GM12864 (cell line): ENCODE data around the gene VWC2L.

ENCODE experiments used
- DNase-seq: peaks from one replicate; pipeline ENCODE4 v3.0.0-alpha.2; 2011; ENCODE audit warnings: low read depth
- H3K4me3 ChIP-seq: 2 replicates; pipeline ENCODE4 v1.5.1; 2011; ENCODE audit warnings: mild to moderate bottlenecking, low read depth, low read length, control low read depth
- TF ChIP-seq, protein P1 (sequence below): IDR thresholded peaks from 2 replicates; pipeline ENCODE4 v1.5.1; 2011; ENCODE audit warnings: low read depth, mild to moderate bottlenecking, moderate library complexity, low read length, control low read depth, inconsistent platforms; ENCODE audit errors: missing control alignments

Gene VWC2L

DNA sequence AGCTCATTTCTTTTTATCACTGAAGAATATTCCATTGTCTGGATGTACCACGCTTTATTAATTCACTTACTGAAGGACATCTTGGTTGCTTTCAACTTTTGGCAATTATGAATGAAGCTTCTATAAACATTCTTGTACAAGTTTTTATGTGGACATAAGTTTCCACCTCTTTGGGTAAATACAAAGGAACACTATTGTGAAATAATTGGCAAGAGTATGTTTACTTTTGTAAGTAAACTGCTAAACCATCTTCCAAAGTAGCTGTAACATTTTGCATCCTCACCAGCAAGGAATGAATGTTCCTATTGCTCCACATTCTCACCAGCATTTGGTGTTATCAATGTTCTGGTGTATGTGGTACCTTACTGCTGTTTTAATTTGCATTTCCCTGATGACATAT is 15.8 kb upstream of the VWC2L start:
- TF ChIP-seq, protein P1, sequence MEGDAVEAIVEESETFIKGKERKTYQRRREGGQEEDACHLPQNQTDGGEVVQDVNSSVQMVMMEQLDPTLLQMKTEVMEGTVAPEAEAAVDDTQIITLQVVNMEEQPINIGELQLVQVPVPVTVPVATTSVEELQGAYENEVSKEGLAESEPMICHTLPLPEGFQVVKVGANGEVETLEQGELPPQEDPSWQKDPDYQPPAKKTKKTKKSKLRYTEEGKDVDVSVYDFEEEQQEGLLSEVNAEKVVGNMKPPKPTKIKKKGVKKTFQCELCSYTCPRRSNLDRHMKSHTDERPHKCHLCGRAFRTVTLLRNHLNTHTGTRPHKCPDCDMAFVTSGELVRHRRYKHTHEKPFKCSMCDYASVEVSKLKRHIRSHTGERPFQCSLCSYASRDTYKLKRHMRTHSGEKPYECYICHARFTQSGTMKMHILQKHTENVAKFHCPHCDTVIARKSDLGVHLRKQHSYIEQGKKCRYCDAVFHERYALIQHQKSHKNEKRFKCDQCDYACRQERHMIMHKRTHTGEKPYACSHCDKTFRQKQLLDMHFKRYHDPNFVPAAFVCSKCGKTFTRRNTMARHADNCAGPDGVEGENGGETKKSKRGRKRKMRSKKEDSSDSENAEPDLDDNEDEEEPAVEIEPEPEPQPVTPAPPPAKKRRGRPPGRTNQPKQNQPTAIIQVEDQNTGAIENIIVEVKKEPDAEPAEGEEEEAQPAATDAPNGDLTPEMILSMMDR: no peak
- DNase-seq: no peak
- H3K4me3 ChIP-seq: no peak overlapping the region

GRCh38 chr2:214401580-214401979 is 9.3 kb upstream of the VWC2L start:
- no peak overlapping the region for H3K4me3 ChIP-seq
- TF ChIP-seq, protein P1: no peak
- no peak for DNase-seq

DNA sequence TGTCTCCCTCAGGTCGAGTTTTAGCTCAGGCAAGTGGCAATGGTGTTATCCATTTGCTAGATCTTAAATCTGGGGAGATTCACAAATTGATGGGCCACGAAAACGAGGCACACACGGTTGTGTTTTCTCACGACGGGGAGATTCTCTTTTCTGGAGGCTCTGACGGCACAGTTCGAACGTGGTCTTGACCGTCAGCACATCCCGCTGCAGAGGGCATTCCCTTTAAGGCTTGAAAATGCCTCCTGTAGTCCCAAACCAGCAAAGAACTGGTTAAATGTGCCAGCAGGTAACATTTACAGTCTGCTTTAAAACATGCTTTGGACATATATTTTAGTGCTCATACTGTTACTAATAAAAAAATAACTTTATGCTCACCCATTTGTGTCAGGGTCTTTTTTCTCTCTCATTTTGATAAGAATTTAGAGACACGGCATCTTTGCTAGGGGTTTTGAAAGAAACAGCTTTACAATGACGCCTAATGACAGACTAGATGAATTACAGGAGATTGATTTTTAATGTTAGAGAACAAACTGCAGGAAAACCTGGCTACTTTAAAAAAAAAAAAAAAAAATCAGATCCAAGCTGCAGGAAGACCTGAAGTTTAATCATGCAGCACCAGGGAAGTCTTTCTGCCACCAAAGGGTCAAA is 602 bp upstream of the VWC2L start:
- DNase-seq: no peak
- H3K4me3 ChIP-seq: no peak overlapping the region
- TF ChIP-seq, protein P1: no peak

- TF ChIP-seq, protein P1: no peak
- no peak overlapping the region for H3K4me3 ChIP-seq
- no peak for DNase-seq
These were observed 1.8 kb downstream of the VWC2L start for GRCh38 chr2:214412679-214413078.

DNA sequence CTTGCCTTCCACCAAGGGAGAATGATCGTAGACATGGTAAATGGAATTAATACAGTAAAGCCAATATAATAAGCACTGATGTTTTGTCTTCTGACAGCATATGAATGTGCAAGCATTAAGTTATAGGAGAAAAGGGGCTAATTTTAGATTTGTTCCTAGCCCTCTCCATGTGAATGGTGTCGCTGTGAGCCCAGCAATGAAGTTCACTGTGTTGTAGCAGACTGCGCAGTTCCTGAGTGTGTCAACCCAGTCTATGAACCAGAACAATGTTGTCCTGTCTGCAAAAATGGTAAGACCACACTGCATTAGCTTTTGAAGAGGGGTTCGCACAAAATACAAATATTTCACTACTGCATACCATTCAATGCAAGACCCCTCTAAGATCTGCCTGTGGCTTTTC is 25.6 kb downstream of the VWC2L start:
- no peak overlapping the region for H3K4me3 ChIP-seq
- DNase-seq: no peak
- TF ChIP-seq, protein P1: no peak

GRCh38 chr2:214450118-214450894 is 39.5 kb downstream of the VWC2L start:
- TF ChIP-seq, protein P1: no peak
- H3K4me3 ChIP-seq: no peak overlapping the region
- no peak for DNase-seq
